RWPE2 (cell line): ENCODE measurements around the gene ENPP1.

Experiments
- ATAC-seq: fragments of 200-7000 bp; cut with Tn5 transposase; 3 replicates; pipeline ENCODE4 v1.9.1; 2021; ENCODE audit warnings: low read depth
- DNase-seq: peaks from one replicate; pipeline ENCODE4 v3.0.0-alpha.2; 2020; ENCODE audit warnings: low spot score
- H3K27ac ChIP-seq: fragments of 450-650 bp; 2 replicates; pipeline ENCODE4 v1.5.1; 2017; ENCODE audit warnings: mild to moderate bottlenecking; ENCODE audit not compliant: poor library complexity, severe bottlenecking
- H3K27me3 ChIP-seq: fragments of 250-450 bp; sonication (Bioruptor Pico); 2 replicates; pipeline ENCODE4 v1.5.1; 2021; ENCODE audit warnings: mild to moderate bottlenecking, moderate library complexity; ENCODE audit not compliant: insufficient read depth, poor library complexity, severe bottlenecking
- H3K36me3 ChIP-seq: fragments of 250-450 bp; sonication (Bioruptor Pico); 2 replicates; pipeline ENCODE4 v1.5.1; 2020; ENCODE audit warnings: low read depth, mild to moderate bottlenecking, moderate library complexity
- H3K4me1 ChIP-seq: fragments of 250-450 bp; sonication (Bioruptor Pico); 2 replicates; pipeline ENCODE4 v1.5.1; 2021; ENCODE audit warnings: mild to moderate bottlenecking, moderate library complexity; ENCODE audit not compliant: insufficient read depth, poor library complexity, severe bottlenecking
- H3K4me3 ChIP-seq: fragments of 250-450 bp; sonication (Bioruptor Pico); 2 replicates; pipeline ENCODE4 v1.5.1; 2021; ENCODE audit warnings: mild to moderate bottlenecking, moderate library complexity; ENCODE audit not compliant: severe bottlenecking
- H3K9me3 ChIP-seq: fragments of 250-450 bp; sonication (Bioruptor Pico); 2 replicates; pipeline ENCODE4 v1.5.1; 2021; ENCODE audit warnings: mild to moderate bottlenecking, moderate library complexity; ENCODE audit not compliant: severe bottlenecking
- TF ChIP-seq, protein P1 (sequence below): fragments of 450-650 bp; IDR thresholded peaks from one replicate; pipeline ENCODE4 v1.5.1; 2017; ENCODE audit warnings: mild to moderate bottlenecking, moderate library complexity; ENCODE audit not compliant: poor library complexity, severe bottlenecking

The ENPP1 gene

DNA sequence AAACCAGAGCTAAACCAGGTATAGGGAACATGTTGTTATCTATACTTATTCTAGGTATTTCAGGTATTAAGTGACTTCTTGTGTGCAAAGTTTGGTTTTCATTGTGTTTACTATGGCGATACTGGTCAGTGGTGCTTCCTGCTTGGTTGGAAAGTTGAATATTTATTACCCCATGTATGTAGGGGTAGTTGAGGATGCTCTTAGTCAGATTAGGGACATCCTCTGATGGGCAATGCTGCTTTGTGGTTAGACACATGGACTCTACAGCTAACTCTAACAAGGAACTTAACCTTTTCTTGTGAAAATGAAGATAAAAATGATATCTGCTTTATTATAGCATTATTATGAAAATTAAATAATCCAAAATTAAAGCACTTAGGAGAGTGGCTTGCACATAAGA lies 44.1 kb upstream of the ENPP1 start:
- DNase-seq (no peak), ATAC-seq (no peak)
- TF ChIP-seq, protein P1, sequence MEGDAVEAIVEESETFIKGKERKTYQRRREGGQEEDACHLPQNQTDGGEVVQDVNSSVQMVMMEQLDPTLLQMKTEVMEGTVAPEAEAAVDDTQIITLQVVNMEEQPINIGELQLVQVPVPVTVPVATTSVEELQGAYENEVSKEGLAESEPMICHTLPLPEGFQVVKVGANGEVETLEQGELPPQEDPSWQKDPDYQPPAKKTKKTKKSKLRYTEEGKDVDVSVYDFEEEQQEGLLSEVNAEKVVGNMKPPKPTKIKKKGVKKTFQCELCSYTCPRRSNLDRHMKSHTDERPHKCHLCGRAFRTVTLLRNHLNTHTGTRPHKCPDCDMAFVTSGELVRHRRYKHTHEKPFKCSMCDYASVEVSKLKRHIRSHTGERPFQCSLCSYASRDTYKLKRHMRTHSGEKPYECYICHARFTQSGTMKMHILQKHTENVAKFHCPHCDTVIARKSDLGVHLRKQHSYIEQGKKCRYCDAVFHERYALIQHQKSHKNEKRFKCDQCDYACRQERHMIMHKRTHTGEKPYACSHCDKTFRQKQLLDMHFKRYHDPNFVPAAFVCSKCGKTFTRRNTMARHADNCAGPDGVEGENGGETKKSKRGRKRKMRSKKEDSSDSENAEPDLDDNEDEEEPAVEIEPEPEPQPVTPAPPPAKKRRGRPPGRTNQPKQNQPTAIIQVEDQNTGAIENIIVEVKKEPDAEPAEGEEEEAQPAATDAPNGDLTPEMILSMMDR = no peak
- Histone ChIP-seq H3K36me3 (no peaks in the 10 kb centered on the region), H3K27me3 (no peaks in the 10 kb centered on the region), H3K4me1 (no peaks in the 10 kb centered on the region), H3K4me3 (no peak overlapping the region), H3K9me3 (no peaks in the 10 kb centered on the region), H3K27ac (no peak overlapping the region)

DNA sequence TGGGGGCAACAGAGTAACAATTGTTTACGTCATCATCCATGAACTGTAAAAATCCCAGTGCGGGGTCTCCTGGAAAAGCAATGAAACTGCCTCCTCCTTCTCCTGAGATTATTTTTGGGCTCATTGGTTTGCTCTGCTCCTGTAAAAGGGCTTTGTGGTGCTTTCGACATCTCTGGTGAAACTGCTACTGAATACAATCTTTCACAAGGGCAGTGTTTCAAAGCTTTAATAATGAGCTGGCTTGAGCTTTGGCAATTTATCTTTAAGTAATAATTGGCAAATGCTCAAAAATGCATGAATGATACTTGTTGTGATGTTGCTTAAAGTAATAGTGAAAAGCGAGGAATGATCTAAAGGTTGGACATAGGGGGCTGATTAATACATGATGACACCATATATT lies 43.5 kb upstream of the ENPP1 start:
- no peaks in the 10 kb centered on the region for H3K36me3 ChIP-seq
- no peaks in the 10 kb centered on the region for H3K4me1 ChIP-seq
- no peaks in the 10 kb centered on the region for H3K9me3 ChIP-seq
- TF ChIP-seq, protein P1 = no peak
- ATAC-seq = no peak
- no peak overlapping the region for H3K4me3 ChIP-seq
- H3K27ac ChIP-seq = no peak overlapping the region
- no peak for DNase-seq
- H3K27me3 ChIP-seq = no peaks in the 10 kb centered on the region

DNA sequence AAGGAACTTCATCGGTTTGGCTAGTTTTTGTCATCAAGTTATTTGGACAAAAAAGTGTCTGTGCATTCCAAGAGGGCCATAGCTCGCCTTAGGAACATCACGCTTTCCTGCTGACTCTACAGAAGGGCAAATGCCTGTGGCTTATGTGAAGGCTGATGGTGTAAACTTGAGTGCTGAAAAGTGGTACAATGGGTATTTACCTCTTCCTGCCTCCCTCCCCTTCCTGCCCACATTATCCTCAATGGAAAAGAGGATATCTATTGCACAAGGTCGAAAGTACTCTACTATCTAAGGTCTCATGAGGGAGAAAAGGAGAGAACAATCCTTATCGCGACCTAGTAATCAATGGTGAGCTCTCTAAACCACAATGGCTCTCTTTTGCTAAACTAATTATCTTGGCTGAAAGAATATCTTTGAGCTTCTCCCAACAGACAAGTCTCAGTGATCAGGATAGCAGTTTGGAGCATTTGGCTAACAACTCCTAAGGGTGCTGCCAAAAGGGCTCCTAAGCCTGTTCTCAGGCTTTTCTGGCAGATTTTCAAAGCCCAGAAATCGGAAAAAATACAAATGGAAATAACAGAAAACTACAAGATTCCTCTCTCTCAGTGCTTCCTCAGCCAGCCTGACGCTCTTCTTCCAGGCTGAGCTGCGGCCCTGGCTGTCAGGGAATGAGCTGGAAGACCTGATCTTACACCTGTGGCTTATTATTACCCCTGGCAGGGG lies 42.6 kb upstream of the ENPP1 start:
- TF ChIP-seq, protein P1 = no peak
- no peaks in the 10 kb centered on the region for H3K9me3 ChIP-seq
- H3K4me3 ChIP-seq = no peak overlapping the region
- H3K36me3 ChIP-seq = no peaks in the 10 kb centered on the region
- no peak for DNase-seq
- no peaks in the 10 kb centered on the region for H3K27me3 ChIP-seq
- H3K4me1 ChIP-seq = no peaks in the 10 kb centered on the region
- no peak overlapping the region for H3K27ac ChIP-seq
- no peak for ATAC-seq

DNA sequence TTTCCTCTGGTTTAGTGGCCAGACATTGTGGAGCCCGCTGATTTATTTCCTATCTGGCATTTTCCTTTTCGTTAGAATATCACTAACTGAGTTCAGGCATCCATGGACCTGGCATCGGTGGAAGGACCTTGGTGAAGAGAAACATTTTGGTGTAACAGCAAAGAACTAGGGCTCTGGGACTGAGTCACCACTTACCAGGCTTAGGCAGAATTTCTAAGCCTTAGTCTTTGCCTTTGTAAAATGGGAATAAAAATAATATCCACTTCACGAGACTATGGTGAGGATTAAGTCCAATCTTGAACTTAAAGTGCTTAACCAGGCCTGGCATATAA lies 42.0 kb upstream of the ENPP1 start:
- Histone ChIP-seq H3K36me3 (no peaks in the 10 kb centered on the region), H3K4me3 (no peak overlapping the region), H3K27me3 (no peaks in the 10 kb centered on the region), H3K4me1 (no peaks in the 10 kb centered on the region), H3K9me3 (no peaks in the 10 kb centered on the region), H3K27ac (no peak overlapping the region)
- TF ChIP-seq, protein P1 = no peak
- ATAC-seq (no peak), DNase-seq (no peak)

DNA sequence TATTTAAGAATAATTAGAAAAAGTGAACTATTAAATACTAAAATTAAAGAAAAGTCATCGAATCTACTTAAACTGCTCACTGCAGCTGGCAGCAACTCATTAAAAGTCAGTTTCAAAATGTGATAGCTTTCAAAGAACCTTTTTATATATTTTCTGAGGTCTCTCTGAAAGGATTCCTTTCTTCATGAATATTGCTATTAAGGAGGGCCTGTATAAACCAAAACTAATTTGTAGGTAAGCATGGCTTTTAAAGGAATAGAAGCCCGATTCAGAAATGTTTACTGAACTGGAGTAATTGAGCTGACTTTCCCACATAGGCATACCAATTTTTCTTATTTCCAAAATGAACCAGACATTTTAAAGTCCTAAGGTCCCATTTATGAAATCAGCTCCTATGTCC lies 41.2 kb upstream of the ENPP1 start:
- Histone ChIP-seq H3K27me3 (no peaks in the 10 kb centered on the region), H3K9me3 (no peaks in the 10 kb centered on the region), H3K4me3 (no peak overlapping the region), H3K4me1 (no peaks in the 10 kb centered on the region), H3K36me3 (no peaks in the 10 kb centered on the region), H3K27ac (no peak overlapping the region)
- TF ChIP-seq, protein P1 = no peak
- ATAC-seq (no peak), DNase-seq (no peak)
